ENCODE data around the gene SCML1.

GRCh38 chrX:17801431-17801830 lies 64.1 kb downstream of the SCML1 start:
- no peak for TF ChIP-seq ZNF274 (IDR thresholded peaks at IDR 0.05; ENCODE audit: borderline replicate concordance, extremely low read depth, low read length)
- no peak for TF ChIP-seq CTCF (IDR thresholded peaks at IDR 0.05; ENCODE audit: control extremely low read depth in 1 of 3, insufficient read depth in 1 of 3, low read depth in 1 of 3, low read length in 3 of 3)
- no peak for TF ChIP-seq RBBP5 (IDR thresholded peaks at IDR 0.05; ENCODE audit: borderline replicate concordance, low read depth, low read length)
- TF ChIP-seq USF2 (IDR thresholded peaks at IDR 0.05; ENCODE audit: low read length) = no peak
- TF ChIP-seq RXRA (IDR thresholded peaks at IDR 0.05; ENCODE audit: insufficient read depth, low read depth, low read length) = no peak
- TF ChIP-seq BACH1 (IDR thresholded peaks at IDR 0.05; ENCODE audit: low read length) = no peak
- TF ChIP-seq NRF1 (IDR thresholded peaks at IDR 0.05; ENCODE audit: low read depth, low read length) = no peak
- no peak for TF ChIP-seq POLR2A (IDR thresholded peaks at IDR 0.05; ENCODE audit: control extremely low read depth in 1 of 2, low read depth in 2 of 2, low read length in 2 of 2)
- TF ChIP-seq JUN (IDR thresholded peaks at IDR 0.05; ENCODE audit: low read depth, low read length) = no peak
- no peak for TF ChIP-seq TAF1 (IDR thresholded peaks at IDR 0.05; ENCODE audit: low read depth, low read length)
- no peak for TF ChIP-seq JUND (IDR thresholded peaks at IDR 0.05; ENCODE audit: low read length)
- TF ChIP-seq KDM1A (IDR thresholded peaks at IDR 0.05; ENCODE audit: borderline replicate concordance, low read length) = no peak
- no peak for TF ChIP-seq CHD1 (IDR thresholded peaks at IDR 0.05; ENCODE audit: low read depth, low read length)
- TF ChIP-seq EZH2 (IDR thresholded peaks at IDR 0.05; ENCODE audit: low read depth, low read length, severe bottlenecking) = no peak
